SK-N-MC (cell line): ENCODE measurements around the gene PNMA1.

Source experiments
- EZH2 ChIP-seq: fragments of 200-600 bp; sonication (generic); IDR thresholded peaks from one replicate; pipeline ENCODE4 v1.6.1; 2017; ENCODE audit warnings: antibody characterized with exemption
- POLR2AphosphoS5 ChIP-seq: IDR thresholded peaks from 2 replicates; pipeline ENCODE4 v1.6.1; 2012; ENCODE audit warnings: mild to moderate bottlenecking, low read depth, low read length, borderline replicate concordance

- no peak for TF ChIP-seq EZH2
- TF ChIP-seq POLR2AphosphoS5, result no peak
These were observed 27.3 kb downstream of the PNMA1 start for GRCh38 chr14:73686901-73687300.
